K562 (cell line): ENCODE measurements around the gene RNF34. TPM values are rescaled to one million over a fixed set of nuclear protein-coding genes. Genes with fewer than 3 reads are reported as not detected.

Source experiments
- BCOR ChIP-seq: fragments of 450-650 bp; IDR thresholded peaks from 2 replicates; pipeline ENCODE4 v1.6.1; 2016
- CCNT2 ChIP-seq: IDR thresholded peaks from 2 replicates; pipeline ENCODE4 v1.6.1; 2011; ENCODE audit warnings: borderline replicate concordance, low read depth, mild to moderate bottlenecking, moderate library complexity, mixed read lengths, low read length; ENCODE audit not compliant: insufficient read length; ENCODE audit errors: extremely low read depth
- CHD1 ChIP-seq: fragments of 200-600 bp; sonication (generic); IDR thresholded peaks from one replicate; pipeline ENCODE4 v1.6.1; 2012; ENCODE audit warnings: mild to moderate bottlenecking, moderate library complexity, low read length, inconsistent platforms
- CHD4 ChIP-seq: fragments of 200-600 bp; sonication (generic); IDR thresholded peaks from 3 replicates; pipeline ENCODE4 v1.6.1; 2012; ENCODE audit warnings: low read depth, mild to moderate bottlenecking, mixed read lengths, low read length, inconsistent platforms; ENCODE audit not compliant: insufficient read depth, insufficient replicate concordance, poor library complexity, severe bottlenecking
- FUS ChIP-seq: fragments of 200-400 bp; formaldehyde crosslinking; optimal IDR thresholded peaks from 2 replicates; pipeline ENCODE3; 2017; ENCODE audit warnings: low read depth, low read length
- GATAD2B ChIP-seq: fragments of 450-650 bp; IDR thresholded peaks from 2 replicates; pipeline ENCODE4 v1.6.1; 2017; ENCODE audit warnings: mild to moderate bottlenecking, borderline replicate concordance
- HDAC3 ChIP-seq: fragments of 450-650 bp; IDR thresholded peaks from 2 replicates; pipeline ENCODE4 v1.6.1; 2018; ENCODE audit warnings: borderline replicate concordance, mild to moderate bottlenecking, moderate library complexity; ENCODE audit not compliant: partially characterized antibody
- KHSRP ChIP-seq: fragments of 450-650 bp; IDR thresholded peaks from 2 replicates; pipeline ENCODE4 v1.6.1; 2017
- NFE2 ChIP-seq: IDR thresholded peaks from 2 replicates; pipeline ENCODE4 v1.6.1; 2014; ENCODE audit warnings: antibody characterized with exemption, low read depth
- OTX1 ChIP-seq: fragments of 450-650 bp; formaldehyde crosslinking; IDR thresholded peaks from 2 replicates; pipeline ENCODE4 v1.4.0; 2022; ENCODE audit warnings: mild to moderate bottlenecking
- POLR2AphosphoS2 ChIP-seq: IDR thresholded peaks from 2 replicates; pipeline ENCODE4 v1.6.1; 2012; ENCODE audit warnings: low read length, improper control_type of control experiment
- SFPQ ChIP-seq: fragments of 200-400 bp; formaldehyde crosslinking; IDR thresholded peaks from 2 replicates; pipeline ENCODE4 v1.6.1; 2017; ENCODE audit warnings: mild to moderate bottlenecking, low read depth, low read length, moderate library complexity
- SPI1 ChIP-seq: IDR thresholded peaks from 2 replicates; pipeline ENCODE4 v1.6.1; 2011; ENCODE audit warnings: low read depth, low read length, control low read depth, borderline replicate concordance
- TARDBP ChIP-seq: fragments of 450-650 bp; IDR thresholded peaks from 2 replicates; pipeline ENCODE4 v1.6.1; 2016
- TEAD4 ChIP-seq, 2 experiments: sonication (generic) in 1 of 2; formaldehyde crosslinking in 1 of 2; IDR thresholded peaks; 2 replicates each; pipeline versions ENCODE4 v1.6.1 to v1.8.0; 2012 to 2022; ENCODE audit warnings: borderline replicate concordance in 1 of 2, inconsistent platforms in 1 of 2, low read length in 1 of 2, mild to moderate bottlenecking in 1 of 2, missing genetic modification reagents in 1 of 2
- UBTF ChIP-seq, 2 experiments: IDR thresholded peaks; 2 replicates each; pipeline ENCODE4 v1.6.1; 2012; ENCODE audit warnings: improper control_type of control experiment in 2 of 2, low read depth in 2 of 2, low read length in 2 of 2, borderline replicate concordance in 1 of 2
- ZNF384 ChIP-seq: IDR thresholded peaks from 2 replicates; pipeline ENCODE4 v1.6.1; 2012; ENCODE audit warnings: low read depth, low read length, improper control_type of control experiment
- ZNF395 ChIP-seq: fragments of 200-800 bp; sonication (Bioruptor generic); IDR thresholded peaks from 2 replicates; pipeline ENCODE4 v1.6.1; 2017; ENCODE audit warnings: missing genetic modification characterization, missing compliant biosample characterization
- ZNF766 ChIP-seq: fragments of 200-800 bp; sonication (Bioruptor generic); conservative IDR thresholded peaks from 2 replicates; pipeline ENCODE4 v1.6.1; 2016; ENCODE audit warnings: missing genetic modification characterization, missing compliant biosample characterization
- polyA plus RNA-seq, 8 experiments: library from polyadenylated mRNA; depleted of rRNA in 4 of 8; stranded (reverse) in 5 of 8; unstranded in 3 of 8; fragments of >200 nt; fragmentation: Nextera tagmentation in 2 of 8; fragmentation: Illumina TruSeq in 1 of 8; extraction: Ambion mirVana in 2 of 8; extraction: Trizol in 1 of 8; gene quantifications; 2 replicates each; pipeline versions ENCODE4 v1.2.1 to v1.2.3, GENCODE V29; 2011 to 2014; ENCODE audit warnings: inconsistent platforms in 1 of 8, missing spikeins in 1 of 8
- total RNA-seq, 7 experiments: library from RNA; depleted of rRNA in 6 of 7; stranded (reverse); fragments of >200 nt in 6 of 7; fragmentation: Illumina TruSeq in 2 of 7; extraction: Trizol in 2 of 7; gene quantifications; 2 replicates each; pipeline versions ENCODE4 v1.2.1 to v1.2.3, GENCODE V29; 2011 to 2021; ENCODE audit warnings: low replicate concordance in 1 of 7

The RNF34 gene
- total and polyA plus RNA-seq, 9 of the 15 experiments (the other 6 are each of a cell fraction or from before 2014, with no cell fraction given) = 41.7 to 88.9 (median 54.1) TPM

- TF ChIP-seq ZNF395 (0 out of 2 replicates have a peak, but pooled peaks have one; percentile 15), CCNT2 (peak; percentile 28), SPI1 (peak; percentile 95), ZNF384 (peak; percentile 63), UBTF (IDR thresholded peaks at IDR 0.05; ENCODE audit: borderline replicate concordance in 1 of 2, low read depth in 2 of 2, low read length in 2 of 2) (peak; percentile 20 to 87; a peak in 1 of 4 replicates), KHSRP (no peak), POLR2AphosphoS2 (no peak), ZNF766 (no peak), OTX1 (CRISPR knock-in tag) (no peak), BCOR (0 out of 2 replicates have a peak, but pooled peaks have one; percentile 33), TEAD4 (IDR thresholded peaks at IDR 0.05; ENCODE audit: low read length) (peak; percentile 7; the same call in 1 of the 2 replicates), TEAD4 (CRISPR knock-in tag; IDR thresholded peaks at IDR 0.05; ENCODE audit: borderline replicate concordance) (no peak), FUS (no peak), SFPQ (no peak), HDAC3 (peak; percentile 38), CHD1 (peak; percentile 68), CHD4 (no peak), GATAD2B (peak; percentile 15; the same call in 1 of the 2 replicates), TARDBP (no peak), NFE2 (0 out of 2 replicates have a peak, but pooled peaks have one; percentile 23)
Observed at GRCh38 chr12:121465921-121466793, 66.2 kb downstream of the RNF34 start (continued).
